ENCODE data around the gene CFAP77. TPM values are rescaled to one million over a fixed set of nuclear protein-coding genes. Genes with fewer than 3 reads are reported as not detected.
"Not testable (repeated sequence)": the region's sequence is repeated elsewhere in the genome, so short reads cannot be mapped to it uniquely, and the experiment has no call there.

CFAP77 gene
- total RNA-seq, 1 experiment from 2014 or later, result 0.11 TPM

GRCh38 chr9:132560616-132561202, 150.7 kb downstream of the CFAP77 start:
- H3F3A ChIP-seq (ENCODE audit: low read length, unreplicated experiment), result no peaks in the 10 kb centered on the region
- DNase-seq (no peak), ATAC-seq (no peak)
- no peaks in the 10 kb centered on the region for H3K36me3 ChIP-seq (ENCODE audit: low read depth, low read length)
- no peak overlapping the region for H3K4me3 ChIP-seq (ENCODE audit: low read length)
- TF ChIP-seq EZH2phosphoT487 (IDR thresholded peaks at IDR 0.05; ENCODE audit: borderline replicate concordance, low read length) (no peak), EZH2 (IDR thresholded peaks at IDR 0.05; ENCODE audit: low read length, unreplicated experiment) (no peak), CTCF (conservative IDR thresholded peaks at IDR 0.05; ENCODE audit: low read depth, low read length) (no peak)
- no peak overlapping the region for H3K27ac ChIP-seq (ENCODE audit: low read length)
- H4K20me1 ChIP-seq (ENCODE audit: low read length), result no peaks in the 10 kb centered on the region
- no peaks in the 10 kb centered on the region for H3K4me1 ChIP-seq (ENCODE audit: insufficient read depth, low read length)
- intact Hi-C loops (cut with micrococcal nuclease), result no loop called here
- no peaks in the 10 kb centered on the region for H3K9me2 ChIP-seq (replicated peaks; ENCODE audit: low read length)
- H2AFZ ChIP-seq (ENCODE audit: low read length), result no peak overlapping the region
- POLR2A ChIA-PET (ENCODE audit: unreplicated experiment), result no interaction called here
- no TSS peak for BruUV-seq (replicated peaks)
- H3K4me2 ChIP-seq (ENCODE audit: low read length), result no peak overlapping the region
- H3K79me2 ChIP-seq (ENCODE audit: low read length), result no peaks in the 10 kb centered on the region
- no peaks in the 10 kb centered on the region for H3K27me3 ChIP-seq (ENCODE audit: low read length)
- no peak overlapping the region for H3K9ac ChIP-seq (ENCODE audit: low read length)
- no peaks in the 10 kb centered on the region for H3K9me3 ChIP-seq (ENCODE audit: low read length)
- CTCF ChIA-PET, result interaction anchor here (0.5 kb wide), 1 partner anchor 151 kb away, joined by 9 read pairs; the partner anchor contains the start of gene CFAP77

- H3K36me3 ChIP-seq (ENCODE audit: low read depth, low read length), result no peaks in the 10 kb centered on the region
- BruUV-seq (replicated peaks), result no TSS peak
- H3K4me2 ChIP-seq (ENCODE audit: low read length), result no peak overlapping the region
- H3K9me3 ChIP-seq (ENCODE audit: low read length), result no peaks in the 10 kb centered on the region
- H2AFZ ChIP-seq (ENCODE audit: low read length), result no peak overlapping the region
- no peaks in the 10 kb centered on the region for H3K9me2 ChIP-seq (replicated peaks; ENCODE audit: low read length)
- ChIA-PET POLR2A (ENCODE audit: unreplicated experiment) (no interaction called here), CTCF (no interaction called here)
- no peaks in the 10 kb centered on the region for H3K4me1 ChIP-seq (ENCODE audit: insufficient read depth, low read length)
- intact Hi-C loops (cut with micrococcal nuclease), result no loop called here
- H3K27me3 ChIP-seq (ENCODE audit: low read length), result no peaks in the 10 kb centered on the region
- no peaks in the 10 kb centered on the region for H3K79me2 ChIP-seq (ENCODE audit: low read length)
- no peaks in the 10 kb centered on the region for H4K20me1 ChIP-seq (ENCODE audit: low read length)
- ATAC-seq (no peak), DNase-seq (no peak)
- no peaks in the 10 kb centered on the region for H3F3A ChIP-seq (ENCODE audit: low read length, unreplicated experiment)
- H3K4me3 ChIP-seq (ENCODE audit: low read length), result no peak overlapping the region
- no peak overlapping the region for H3K9ac ChIP-seq (ENCODE audit: low read length)
- no peak overlapping the region for H3K27ac ChIP-seq (ENCODE audit: low read length)
- no peak for TF ChIP-seq CTCF (conservative IDR thresholded peaks at IDR 0.05; ENCODE audit: low read depth, low read length)
- TF ChIP-seq EZH2 (IDR thresholded peaks at IDR 0.05; ENCODE audit: low read length, unreplicated experiment), result no peak
- TF ChIP-seq EZH2phosphoT487 (IDR thresholded peaks at IDR 0.05; ENCODE audit: borderline replicate concordance, low read length), result no peak
Observed at GRCh38 chr9:132562306-132562573, 152.2 kb downstream of the CFAP77 start.

- no peak overlapping the region for H2AFZ ChIP-seq (ENCODE audit: low read length)
- no peaks in the 10 kb centered on the region for H3K4me1 ChIP-seq (ENCODE audit: insufficient read depth, low read length)
- H3K36me3 ChIP-seq (ENCODE audit: low read depth, low read length), result no peaks in the 10 kb centered on the region
- DNase-seq (no peak), ATAC-seq (no peak)
- H3K4me3 ChIP-seq (ENCODE audit: low read length), result no peak overlapping the region
- no peak overlapping the region for H3K9ac ChIP-seq (ENCODE audit: low read length)
- H4K20me1 ChIP-seq (ENCODE audit: low read length), result no peaks in the 10 kb centered on the region
- no TSS peak for BruUV-seq (replicated peaks)
- no peak overlapping the region for H3K4me2 ChIP-seq (ENCODE audit: low read length)
- H3K27me3 ChIP-seq (ENCODE audit: low read length), result no peaks in the 10 kb centered on the region
- H3K9me2 ChIP-seq (replicated peaks; ENCODE audit: low read length), result no peaks in the 10 kb centered on the region
- H3K9me3 ChIP-seq (ENCODE audit: low read length), result no peaks in the 10 kb centered on the region
- intact Hi-C loops (cut with micrococcal nuclease), result no loop called here
- POLR2A ChIA-PET (ENCODE audit: unreplicated experiment), result no interaction called here
- CTCF ChIA-PET, result no interaction called here
- TF ChIP-seq CTCF (conservative IDR thresholded peaks at IDR 0.05; ENCODE audit: low read depth, low read length), result no peak
- no peak for TF ChIP-seq EZH2phosphoT487 (IDR thresholded peaks at IDR 0.05; ENCODE audit: borderline replicate concordance, low read length)
- no peak for TF ChIP-seq EZH2 (IDR thresholded peaks at IDR 0.05; ENCODE audit: low read length, unreplicated experiment)
- no peaks in the 10 kb centered on the region for H3F3A ChIP-seq (ENCODE audit: low read length, unreplicated experiment)
- H3K27ac ChIP-seq (ENCODE audit: low read length), result no peak overlapping the region
- H3K79me2 ChIP-seq (ENCODE audit: low read length), result no peaks in the 10 kb centered on the region
Observed at GRCh38 chr9:132564526-132564925, 154.5 kb downstream of the CFAP77 start.

- H4K20me1 ChIP-seq (ENCODE audit: low read length); H3K4me3 ChIP-seq (ENCODE audit: low read length); H3K79me2 ChIP-seq (ENCODE audit: low read length); H3K27ac ChIP-seq (ENCODE audit: low read length); H3K4me2 ChIP-seq (ENCODE audit: low read length); ATAC-seq; BruUV-seq (replicated peaks); H3K4me1 ChIP-seq (ENCODE audit: insufficient read depth, low read length); CTCF ChIA-PET; H3K9me3 ChIP-seq (ENCODE audit: low read length); H3F3A ChIP-seq (ENCODE audit: low read length, unreplicated experiment); H3K27me3 ChIP-seq (ENCODE audit: low read length); H3K9me2 ChIP-seq (replicated peaks; ENCODE audit: low read length); POLR2A ChIA-PET (ENCODE audit: unreplicated experiment); H2AFZ ChIP-seq (ENCODE audit: low read length); intact Hi-C loops (cut with micrococcal nuclease); H3K9ac ChIP-seq (ENCODE audit: low read length); H3K36me3 ChIP-seq (ENCODE audit: low read depth, low read length): not testable (repeated sequence)
- DNase-seq, result peak; percentile 40
Observed at GRCh38 chr9:132568787-132569186, 158.8 kb downstream of the CFAP77 start.

All from PC-3 (cell line).